Nephron (organoid): ENCODE data around the gene TMEM63B.
A peak's percentile ranks its signal among the peaks of the same experiment; 100 is the strongest.

Experiments
- H3K27ac Mint-ChIP-seq, 3 experiments: 2 replicates each; pipeline ENCODE4 v1.8.0; 2020; ENCODE audit warnings: mixed read lengths in 3 of 3, mild to moderate bottlenecking in 2 of 3, moderate library complexity in 1 of 3
- H3K27me3 Mint-ChIP-seq: 2 replicates; pipeline ENCODE4 v1.8.0; 2021; ENCODE audit warnings: low read depth, mild to moderate bottlenecking, moderate library complexity, mixed read lengths
- H3K36me3 Mint-ChIP-seq: 2 replicates; pipeline ENCODE4 v1.8.0; 2020; ENCODE audit warnings: low read depth, mixed read lengths
- H3K4me1 Mint-ChIP-seq: 2 replicates; pipeline ENCODE4 v1.8.0; 2020; ENCODE audit warnings: mixed read lengths
- H3K4me3 Mint-ChIP-seq, 3 experiments: 2 replicates each; pipeline ENCODE4 v1.8.0; 2020; ENCODE audit warnings: mild to moderate bottlenecking in 3 of 3, mixed read lengths in 3 of 3, moderate library complexity in 2 of 3
- H3K9me3 Mint-ChIP-seq: 2 replicates; pipeline ENCODE4 v1.8.0; 2020; ENCODE audit warnings: mixed read lengths
- CTCF ChIP-seq, 3 experiments: fragments of 200-600 bp; sonication (generic); IDR thresholded peaks; one replicate each; pipeline ENCODE4 v1.5.0; 2021; ENCODE audit warnings: antibody characterized with exemption in 3 of 3; ENCODE audit not compliant: unreplicated experiment in 3 of 3

TMEM63B gene

DNA sequence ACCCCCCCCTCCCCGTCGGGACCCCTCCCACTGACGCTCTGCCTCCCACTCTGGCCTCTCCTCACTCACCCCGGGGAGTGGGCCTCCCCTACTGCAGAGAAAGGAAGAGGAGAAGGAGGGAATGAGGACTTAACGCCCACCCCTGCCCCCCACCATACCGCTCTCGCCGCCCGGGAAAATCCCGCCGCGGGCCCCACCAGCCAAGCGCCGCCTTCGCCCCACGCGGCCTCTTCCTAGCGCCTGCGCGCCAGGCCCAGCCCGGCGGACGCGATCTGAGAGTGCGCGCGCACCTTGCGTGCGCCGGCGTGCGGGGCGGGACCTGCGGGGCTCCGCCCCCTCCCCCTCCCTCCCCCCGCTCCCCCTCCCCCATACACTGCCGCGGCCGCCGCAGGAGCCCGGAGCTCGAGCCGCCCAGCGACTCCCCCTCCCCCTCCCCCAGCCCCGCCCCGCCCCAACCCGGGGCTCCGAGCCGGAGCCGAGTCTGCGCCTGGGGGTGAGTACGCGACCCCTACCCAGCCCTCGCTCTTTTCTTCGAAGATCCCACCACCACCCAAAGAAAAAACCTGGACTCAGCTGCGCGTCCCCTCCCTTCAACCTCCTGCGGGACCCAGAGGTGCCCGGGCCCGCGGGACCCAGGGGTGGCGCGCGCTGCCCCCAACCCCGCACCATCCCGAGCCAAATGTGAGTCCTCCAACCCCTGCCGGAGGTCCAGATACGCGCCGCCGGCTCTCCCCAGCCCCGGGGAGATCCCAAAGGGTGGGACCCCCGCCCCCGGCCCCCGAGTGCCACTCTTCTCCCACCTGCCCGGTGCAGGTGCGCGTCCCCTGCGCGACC lies at the start of gene TMEM63B, which contains the start of gene MRPL14:
Gene TMEM63B, plus strand, starts transcription at position 369 of the 834 bp plus-strand sequence. CDS start 7,031 bp downstream, outside the sequence.
Gene MRPL14, minus strand, starts transcription at position 267 of the 834 bp plus-strand sequence. CDS start 10,841 bp downstream, outside the sequence.
- no peaks in the 10 kb centered on the region for H3K27me3 Mint-ChIP-seq
- no peak for TF ChIP-seq CTCF (IDR thresholded peaks at IDR 0.05; ENCODE audit: unreplicated experiment in 3 of 3)
- H3K36me3 Mint-ChIP-seq: peaks cover 4% of the 10 kb centered on the region
- peaks cover 56% of the 10 kb centered on the region for H3K4me1 Mint-ChIP-seq
- H3K27ac Mint-ChIP-seq: peak within 1 kb of the TSS; percentile 91 to 98 (median 96)
- H3K4me3 Mint-ChIP-seq: peak within 1 kb of the TSS; percentile 96 to 98 (median 97)
- H3K9me3 Mint-ChIP-seq: no peaks in the 10 kb centered on the region

DNA sequence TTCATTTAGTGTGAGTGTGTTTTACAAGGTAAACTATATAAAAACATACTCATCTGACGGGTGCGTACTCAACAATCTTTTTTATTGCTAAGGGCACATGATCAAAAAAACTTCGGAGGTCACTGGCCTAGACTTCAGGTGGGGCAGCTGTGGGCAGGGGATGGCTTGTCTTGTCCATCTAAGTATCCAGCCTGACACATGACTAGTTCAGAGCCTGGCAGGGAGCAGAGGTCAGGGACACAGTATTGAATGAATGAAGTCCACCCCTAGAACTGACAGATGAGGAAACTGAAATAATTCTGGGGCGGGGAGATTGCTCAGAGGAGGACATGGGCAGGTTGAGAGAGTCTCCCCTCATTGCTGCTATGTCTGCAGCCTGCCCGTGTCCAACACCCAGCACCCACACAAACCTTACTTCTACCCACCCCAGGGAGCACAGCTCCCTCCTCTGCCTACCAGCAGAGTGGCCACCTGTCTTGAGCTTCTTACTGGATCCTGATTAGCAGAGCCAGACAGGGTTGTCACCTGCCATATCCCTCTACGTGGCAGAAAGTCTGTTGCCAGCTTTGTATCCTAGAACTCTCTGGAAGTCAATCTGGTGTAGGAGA lies 49.0 kb upstream of the TMEM63B start:
- Mint-ChIP-seq H3K4me1 (peaks cover 34% of the 10 kb centered on the region), H3K4me3 (no peak overlapping the region), H3K36me3 (no peaks in the 10 kb centered on the region), H3K27ac (peak overlapping the region in 1 of 3 experiments; percentile 41), H3K9me3 (no peaks in the 10 kb centered on the region), H3K27me3 (no peaks in the 10 kb centered on the region)
- TF ChIP-seq CTCF (IDR thresholded peaks at IDR 0.05; ENCODE audit: unreplicated experiment in 3 of 3): no peak

DNA sequence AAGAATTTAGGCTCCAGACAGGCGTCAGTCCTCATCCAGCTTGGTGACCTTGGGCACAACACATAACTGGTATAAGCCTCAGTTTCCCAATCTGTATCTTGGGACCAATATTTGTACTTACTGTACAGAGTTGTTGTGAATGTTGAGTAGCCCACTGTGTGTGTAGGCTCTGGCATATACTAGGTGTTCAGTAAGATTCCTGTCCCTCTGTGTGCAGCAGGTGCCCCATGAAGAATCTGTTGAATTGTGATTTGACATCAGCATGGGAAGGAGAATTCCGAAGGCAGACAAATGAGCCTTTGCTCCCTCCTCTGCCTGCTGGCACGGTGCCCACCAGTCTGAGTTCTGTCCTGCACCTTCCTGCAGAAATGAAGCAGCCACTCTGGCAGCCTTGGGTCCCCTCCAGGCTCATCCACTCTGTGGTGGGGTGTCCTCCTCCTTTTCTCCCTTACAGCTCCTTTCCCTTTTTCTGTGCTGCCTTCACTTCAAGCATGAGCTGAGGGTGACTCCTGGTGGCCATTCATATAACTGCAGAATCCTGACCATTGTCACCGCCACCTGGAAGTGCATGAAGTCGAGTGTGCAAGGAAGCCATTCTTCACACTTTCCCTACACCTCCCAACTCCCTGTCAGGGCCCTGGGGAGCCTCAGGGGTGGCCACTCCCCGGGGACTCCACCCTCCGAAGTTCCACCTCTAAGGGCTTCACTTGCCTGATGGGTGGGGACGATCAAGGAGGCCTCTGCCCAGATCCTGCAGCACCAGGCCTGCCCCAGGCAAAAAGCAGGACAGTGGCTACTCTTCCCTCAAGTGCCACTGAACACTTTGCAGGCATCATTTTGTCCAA lies 48.3 kb upstream of the TMEM63B start:
- Mint-ChIP-seq H3K27me3 (no peaks in the 10 kb centered on the region), H3K27ac (peak overlapping the region; percentile 11 to 44 (median 14)), H3K36me3 (no peaks in the 10 kb centered on the region), H3K4me1 (peaks cover 28% of the 10 kb centered on the region), H3K9me3 (no peaks in the 10 kb centered on the region), H3K4me3 (peak overlapping the region in 2 of 3 experiments; percentile 2 to 38)
- peak; percentile 86 to 92 (median 88) for TF ChIP-seq CTCF (IDR thresholded peaks at IDR 0.05; ENCODE audit: unreplicated experiment in 3 of 3)

- H3K9me3 Mint-ChIP-seq: no peaks in the 10 kb centered on the region
- H3K27ac Mint-ChIP-seq: no peak overlapping the region
- H3K4me1 Mint-ChIP-seq: peaks cover 23% of the 10 kb centered on the region
- no peak for TF ChIP-seq CTCF (IDR thresholded peaks at IDR 0.05; ENCODE audit: unreplicated experiment in 3 of 3)
- H3K27me3 Mint-ChIP-seq: no peaks in the 10 kb centered on the region
- no peaks in the 10 kb centered on the region for H3K36me3 Mint-ChIP-seq
- H3K4me3 Mint-ChIP-seq: no peak overlapping the region
Observed at GRCh38 chr6:44079672-44080071, 47.7 kb upstream of the TMEM63B start.

DNA sequence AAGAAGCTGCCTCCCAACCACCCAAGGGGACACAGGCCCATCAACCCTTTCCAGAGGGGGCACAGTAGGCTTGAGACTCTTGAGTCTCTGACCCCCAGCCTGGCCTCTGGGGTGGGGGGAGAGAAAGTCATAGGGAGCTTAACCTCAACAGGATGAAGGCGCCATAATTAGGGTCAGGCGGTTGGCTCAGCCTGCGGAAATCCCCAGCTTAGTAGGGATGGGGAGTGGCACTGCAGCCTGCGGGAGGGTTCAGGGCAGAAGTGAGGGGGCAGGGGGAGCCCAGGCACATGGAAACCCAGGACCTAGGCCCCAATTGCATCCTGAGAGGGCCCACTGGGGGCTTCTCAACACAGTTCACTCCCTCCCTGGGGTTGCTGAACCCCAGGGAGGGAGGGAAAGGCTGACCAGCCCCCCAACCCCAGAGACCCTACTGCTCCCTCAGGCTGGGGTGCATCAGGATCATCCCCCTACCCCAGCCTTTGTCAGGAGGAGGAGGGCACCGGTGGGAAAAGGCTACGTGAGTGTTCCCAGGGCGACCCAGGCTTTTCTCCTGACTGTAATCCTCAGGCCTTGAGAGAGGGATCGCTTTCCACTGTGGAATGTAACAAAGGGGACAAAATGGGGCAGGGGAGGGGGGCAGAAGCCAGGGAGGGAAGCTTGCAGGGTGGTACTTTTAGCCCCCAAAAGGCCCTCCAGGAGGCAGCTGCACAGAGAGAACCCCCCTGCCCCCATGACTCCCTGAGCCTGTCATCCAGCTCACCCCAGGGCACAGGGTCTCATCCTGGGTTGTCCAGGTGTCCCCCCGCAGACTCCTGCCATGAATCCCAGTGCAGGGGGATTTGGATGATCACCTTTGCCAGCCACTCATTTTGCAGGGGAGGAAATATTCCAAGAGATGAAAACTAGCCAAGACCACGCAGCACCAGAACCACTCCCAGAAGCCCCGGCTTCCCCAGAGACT lies 46.5 kb upstream of the TMEM63B start:
- TF ChIP-seq CTCF (IDR thresholded peaks at IDR 0.05; ENCODE audit: unreplicated experiment in 3 of 3): no peak
- Mint-ChIP-seq H3K9me3 (no peaks in the 10 kb centered on the region), H3K27me3 (no peaks in the 10 kb centered on the region), H3K4me1 (peaks cover 25% of the 10 kb centered on the region), H3K36me3 (no peaks in the 10 kb centered on the region), H3K4me3 (no peak overlapping the region), H3K27ac (peak overlapping the region in 1 of 3 experiments; percentile 61)
